NCI-H2196 (cell line): ENCODE measurements around the gene TPRG1L.
A peak's percentile ranks its signal among the peaks of the same experiment; 100 is the strongest.

Source experiments
- DNase-seq: peaks from one replicate; lab custom pipeline; 2025; ENCODE audit not compliant: unreplicated experiment; lab: John Stamatoyannopoulos, UW

TPRG1L gene

DNA sequence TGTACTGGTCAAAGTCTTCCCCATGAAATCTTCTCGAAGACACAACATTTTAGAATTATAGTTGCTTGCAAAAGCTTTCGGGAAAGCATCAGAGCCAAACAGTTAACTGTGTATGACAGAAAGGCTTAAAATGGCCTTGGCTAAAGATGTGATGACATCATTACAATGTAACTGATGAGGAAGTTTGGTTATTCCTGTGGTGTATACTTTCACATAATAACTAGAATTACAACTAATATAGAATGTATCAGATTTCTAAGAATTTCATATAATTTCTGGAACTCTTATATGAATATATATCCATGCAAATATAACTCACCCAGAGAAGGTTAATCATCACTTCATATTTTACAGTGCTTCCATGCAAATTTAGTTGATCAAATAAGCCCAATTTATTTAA is 35.9 kb downstream of the TPRG1L start:
- DNase-seq: no peak

- no peak for DNase-seq
Measured at GRCh38 chr1:3661631-3662030, 36.8 kb downstream of the TPRG1L start.

GRCh38 chr1:3662080-3662671 is 37.4 kb downstream of the TPRG1L start:
- no peak for DNase-seq

DNA sequence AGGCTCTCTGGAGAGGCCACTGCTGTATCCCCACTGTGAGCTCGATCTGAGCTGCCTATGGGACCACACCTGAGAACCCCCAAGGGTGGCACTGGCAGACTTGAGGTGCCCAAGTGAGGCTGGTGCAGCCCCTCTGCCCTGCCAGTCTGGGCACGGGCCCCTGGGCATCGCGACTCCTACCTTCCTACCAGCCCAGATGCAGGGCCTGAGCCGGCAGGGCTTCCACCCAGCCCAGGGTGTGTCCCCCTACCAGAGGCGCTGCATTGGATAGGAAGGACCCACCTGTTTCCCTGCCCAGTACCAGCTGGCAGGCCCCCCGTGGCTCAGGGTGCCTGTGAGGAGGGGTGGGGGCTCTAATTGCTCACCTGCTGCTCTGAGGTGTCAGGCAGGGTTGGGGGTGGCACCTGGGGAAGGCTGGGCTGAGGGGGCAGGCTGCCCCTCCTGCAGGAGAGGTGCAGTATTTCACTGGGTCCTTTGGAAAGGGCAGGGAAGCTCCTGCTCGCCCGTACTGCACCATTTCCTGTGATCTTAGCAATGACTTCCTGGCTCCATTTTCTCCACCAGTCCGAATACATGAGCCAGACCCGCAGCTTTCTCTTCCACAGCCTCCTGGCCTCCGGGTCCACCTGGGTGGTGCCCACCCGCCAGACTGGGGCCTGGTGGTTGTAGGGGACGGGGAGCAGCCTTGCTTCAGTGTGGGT is 39.3 kb downstream of the TPRG1L start:
- DNase-seq: no peak

- no peak for DNase-seq
Measured at GRCh38 chr1:3664700-3665375, 40.0 kb downstream of the TPRG1L start.

GRCh38 chr1:3668148-3668547 is 43.3 kb downstream of the TPRG1L start:
- DNase-seq: no peak

DNA sequence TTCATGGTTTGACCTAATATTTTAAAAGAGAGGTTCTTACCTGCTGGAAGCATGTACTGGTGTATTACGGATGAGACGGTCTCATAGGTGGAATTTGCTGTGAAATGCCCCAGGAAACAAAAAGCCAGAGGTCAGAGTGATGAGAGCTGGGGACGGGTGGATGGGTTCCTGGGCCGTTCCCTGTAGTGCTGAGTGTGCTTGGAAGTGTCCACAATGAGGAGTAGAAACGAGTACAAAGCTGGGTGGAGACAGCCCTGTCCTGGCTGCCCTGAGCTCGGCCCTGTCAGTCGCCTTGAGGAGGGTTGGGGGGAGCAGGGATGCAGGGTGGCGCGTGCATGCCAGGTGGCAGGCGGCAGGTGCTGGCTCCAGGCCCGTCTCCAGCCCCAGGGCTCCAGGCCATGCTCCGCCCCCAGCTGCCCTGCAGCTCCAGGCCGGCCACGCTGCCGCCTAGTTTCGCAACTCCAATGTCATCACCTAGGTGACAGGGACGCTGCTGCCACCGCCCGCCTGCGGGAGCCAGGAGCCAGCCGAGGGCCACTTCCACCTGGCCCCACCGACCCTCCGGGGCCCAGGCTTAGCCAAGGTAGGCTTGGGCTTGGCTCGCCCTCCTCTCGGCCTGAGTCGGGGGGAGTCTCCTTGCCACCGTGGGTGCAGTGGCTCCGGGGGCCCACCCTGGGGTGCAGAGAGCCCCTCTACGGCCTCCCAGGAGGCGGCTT is 43.9 kb downstream of the TPRG1L start:
- peak; percentile 92 for DNase-seq

DNA sequence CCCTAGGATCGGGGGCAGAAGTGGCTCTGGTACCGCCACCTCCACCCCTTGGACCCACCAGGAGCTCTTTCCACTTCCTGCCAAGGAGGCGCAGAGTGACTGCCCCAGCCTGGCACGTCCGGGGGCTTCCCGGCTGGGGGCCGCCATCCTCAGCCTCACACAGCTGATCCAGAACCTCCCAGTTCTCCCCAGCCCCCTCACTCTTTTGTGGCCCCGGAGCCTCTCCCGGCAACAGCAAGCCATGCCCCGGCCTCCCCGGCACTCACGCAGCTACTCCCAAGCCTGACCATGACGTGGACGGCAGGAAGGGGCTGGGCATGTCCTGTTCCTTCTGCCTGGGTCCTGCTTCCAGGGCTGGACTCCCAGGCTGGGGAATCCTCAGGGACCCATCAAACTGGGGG is 44.6 kb downstream of the TPRG1L start:
- no peak for DNase-seq

DNA sequence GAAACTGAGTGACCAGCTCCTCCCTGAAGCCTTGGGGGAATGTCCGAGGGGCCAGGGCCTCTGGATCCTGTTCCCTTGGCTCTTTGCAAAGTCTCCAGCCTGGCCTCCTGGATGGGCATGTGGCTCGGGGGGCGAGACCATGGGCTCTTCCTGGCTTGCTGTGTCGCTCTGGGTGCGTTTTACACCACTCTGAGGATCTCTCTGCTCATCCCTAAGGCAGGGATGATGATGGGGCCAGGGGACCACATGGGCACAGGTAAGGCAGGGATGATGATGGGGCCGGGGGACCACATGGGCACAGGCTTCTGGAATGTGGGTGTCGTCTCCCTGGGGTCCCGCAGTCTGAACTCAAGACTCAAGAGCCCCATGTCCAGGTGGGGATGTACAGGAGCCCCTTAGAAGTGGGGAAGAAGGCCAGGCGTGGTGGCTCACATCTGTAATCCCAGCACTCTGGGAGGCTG is 45.2 kb downstream of the TPRG1L start:
- DNase-seq: no peak

DNA sequence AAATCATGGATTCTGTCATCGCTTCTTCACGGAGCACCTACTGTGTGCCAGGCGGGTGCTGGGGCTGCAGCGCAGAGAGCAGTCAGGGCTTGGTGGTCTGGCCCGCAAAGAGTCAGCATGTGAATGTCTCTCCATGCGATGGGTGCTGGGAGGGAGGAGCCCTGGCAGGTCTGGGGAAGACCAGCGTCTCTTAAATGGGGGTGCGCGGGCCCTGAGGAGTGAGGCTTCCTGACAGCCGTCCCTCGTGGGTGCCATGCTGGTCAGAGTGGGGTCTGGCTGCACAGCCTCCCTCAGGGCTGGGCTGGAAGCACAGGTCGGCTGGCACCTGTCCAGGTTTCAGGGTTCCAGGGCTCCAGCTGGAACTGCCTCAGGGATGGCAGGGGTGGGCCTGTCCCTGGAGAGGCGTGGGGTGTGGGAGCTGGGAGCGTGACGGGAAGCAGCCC is 46.0 kb downstream of the TPRG1L start:
- DNase-seq: no peak

GRCh38 chr1:3671371-3672180 is 46.8 kb downstream of the TPRG1L start:
- no peak for DNase-seq

- DNase-seq: no peak
Measured at GRCh38 chr1:3672231-3672970, 47.6 kb downstream of the TPRG1L start.

GRCh38 chr1:3672971-3673361 is 48.2 kb downstream of the TPRG1L start:
- DNase-seq: no peak

- DNase-seq: no peak
Measured at GRCh38 chr1:3673381-3674099, 48.7 kb downstream of the TPRG1L start.

DNA sequence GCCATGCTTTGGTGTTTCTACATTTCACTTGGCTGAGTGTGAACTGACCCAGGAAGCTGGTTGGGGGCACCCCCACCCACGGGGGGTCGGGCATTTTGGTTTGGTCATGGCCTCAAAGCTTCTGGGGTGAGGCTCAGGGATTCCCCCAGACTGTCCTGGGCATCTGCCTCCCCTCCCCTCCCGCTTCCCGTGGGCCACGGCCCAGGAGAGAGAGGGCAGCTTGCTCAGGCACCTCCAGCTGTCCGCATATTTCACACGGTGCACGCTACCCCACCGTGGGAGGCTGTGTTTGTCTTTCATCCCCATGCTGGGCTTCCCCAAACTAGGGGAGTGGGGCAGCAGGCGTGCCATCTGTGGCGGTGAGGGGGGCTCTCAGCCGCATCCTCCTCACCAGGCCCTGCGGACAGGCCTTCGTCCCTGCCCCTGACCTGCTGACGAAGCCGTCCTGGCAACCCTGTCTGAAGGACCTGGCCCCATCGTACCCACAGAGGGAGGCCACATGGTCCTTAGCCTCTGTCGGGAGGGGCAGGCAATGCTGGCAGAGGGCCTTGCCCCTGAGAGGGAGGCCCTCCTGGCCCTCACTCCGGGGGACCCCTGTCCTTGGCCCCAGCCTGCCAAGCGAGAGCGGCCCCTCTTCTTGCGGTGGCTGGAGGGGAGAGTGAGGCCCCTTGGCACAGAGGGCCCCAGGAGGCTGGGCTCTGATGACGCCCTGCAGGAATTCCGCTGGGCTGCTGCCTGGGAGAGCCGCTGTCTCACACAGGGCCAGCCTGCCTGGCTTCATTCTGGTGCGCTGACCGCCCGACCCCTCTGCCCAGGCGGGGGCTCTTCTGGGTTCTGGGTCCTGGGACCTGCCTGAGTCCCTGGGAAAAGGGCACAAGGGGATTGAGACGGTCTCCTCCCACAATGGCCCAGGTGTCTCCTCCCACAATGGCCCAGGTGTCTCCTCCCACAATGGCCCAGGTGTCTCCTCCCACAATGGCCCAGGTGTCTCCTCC is 49.6 kb downstream of the TPRG1L start:
- DNase-seq: no peak

- no peak for DNase-seq
Measured at GRCh38 chr1:3675436-3675835, 50.6 kb downstream of the TPRG1L start.

GRCh38 chr1:3676581-3677470 is 52.0 kb downstream of the TPRG1L start:
- DNase-seq: no peak
